Ectodermal cell (in vitro differentiated cells): ENCODE data around the gene ABTB1.

Experiments
- H3K27ac ChIP-seq: 2 replicates; pipeline ENCODE4 v1.7.0; 2013; ENCODE audit warnings: mild to moderate bottlenecking, low read depth, low read length; ENCODE audit not compliant: insufficient read depth, poor library complexity, severe bottlenecking
- H3K27me3 ChIP-seq: 2 replicates; pipeline ENCODE4 v1.7.0; 2013; ENCODE audit warnings: mild to moderate bottlenecking, low read length; ENCODE audit not compliant: insufficient read depth, control insufficient read depth, poor library complexity, severe bottlenecking
- H3K36me3 ChIP-seq: one replicate; pipeline ENCODE4 v1.7.0; 2013; ENCODE audit warnings: low read length; ENCODE audit not compliant: control insufficient read depth, insufficient read depth
- H3K4me1 ChIP-seq: one replicate; pipeline ENCODE4 v1.7.0; 2013; ENCODE audit warnings: low read length; ENCODE audit not compliant: control insufficient read depth, insufficient read depth
- H3K4me3 ChIP-seq: 2 replicates; pipeline ENCODE4 v1.7.0; 2013; ENCODE audit warnings: low read depth, low read length, control low read depth; ENCODE audit not compliant: insufficient read depth
- H3K9me3 ChIP-seq: 2 replicates; pipeline ENCODE4 v1.7.0; 2013; ENCODE audit warnings: mild to moderate bottlenecking, low read length, moderate library complexity; ENCODE audit not compliant: control insufficient read depth
- WGBS, 2 experiments: methylation state at CpG; one replicate each; pipeline ENCODE4 v1.1.7; 2013; ENCODE audit warnings: missing lambda C conversion rate in 2 of 2; 5-methylcytosine and 5-hydroxymethylcytosine counted together

ABTB1 gene

GRCh38 chr3:127693336-127693843 lies 20.6 kb downstream of the ABTB1 start:
- Histone ChIP-seq H3K4me3 (no peak overlapping the region), H3K27me3 (no peaks in the 10 kb centered on the region), H3K4me1 (peaks cover 23% of the 10 kb centered on the region), H3K36me3 (no peaks in the 10 kb centered on the region), H3K27ac (no peak overlapping the region), H3K9me3 (no peaks in the 10 kb centered on the region)
- WGBS, 2 experiments, result 88 to 91% methylated on average over 7 of the region's 7 CpGs

GRCh38 chr3:127694467-127695215 lies 21.9 kb downstream of the ABTB1 start:
- Histone ChIP-seq H3K27me3 (no peaks in the 10 kb centered on the region), H3K27ac (no peak overlapping the region), H3K4me3 (no peak overlapping the region), H3K9me3 (no peaks in the 10 kb centered on the region), H3K36me3 (no peaks in the 10 kb centered on the region), H3K4me1 (peaks cover 10% of the 10 kb centered on the region)
- 79 to 82% methylated on average over 17 of the region's 17 CpGs for WGBS, 2 experiments

- Histone ChIP-seq H3K27ac (no peak overlapping the region), H3K4me1 (no peaks in the 10 kb centered on the region), H3K9me3 (no peaks in the 10 kb centered on the region), H3K27me3 (no peaks in the 10 kb centered on the region), H3K4me3 (no peak overlapping the region), H3K36me3 (no peaks in the 10 kb centered on the region)
- 67 to 68% methylated on average over 16 of the region's 16 CpGs for WGBS, 2 experiments
These were observed 24.9 kb downstream of the ABTB1 start for GRCh38 chr3:127697551-127698240.

- Histone ChIP-seq H3K27ac (no peak overlapping the region), H3K4me3 (no peak overlapping the region), H3K27me3 (no peaks in the 10 kb centered on the region), H3K36me3 (no peaks in the 10 kb centered on the region), H3K9me3 (no peaks in the 10 kb centered on the region), H3K4me1 (no peaks in the 10 kb centered on the region)
- 91 to 97% methylated on average over 3 of the region's 3 CpGs for WGBS, 2 experiments
These were observed 25.5 kb downstream of the ABTB1 start for GRCh38 chr3:127698286-127698685.

GRCh38 chr3:127698691-127699415 lies 26.1 kb downstream of the ABTB1 start:
- Histone ChIP-seq H3K4me3 (no peak overlapping the region), H3K9me3 (no peaks in the 10 kb centered on the region), H3K36me3 (no peaks in the 10 kb centered on the region), H3K27me3 (no peaks in the 10 kb centered on the region), H3K27ac (no peak overlapping the region), H3K4me1 (no peaks in the 10 kb centered on the region)
- WGBS, 2 experiments, result 82% methylated on average over 5 to 6 of the region's 6 CpGs

- Histone ChIP-seq H3K27me3 (no peaks in the 10 kb centered on the region), H3K4me3 (no peak overlapping the region), H3K27ac (no peak overlapping the region), H3K9me3 (no peaks in the 10 kb centered on the region), H3K36me3 (no peaks in the 10 kb centered on the region), H3K4me1 (no peaks in the 10 kb centered on the region)
- WGBS, 2 experiments, result 91% methylated on average over 7 to 9 of the region's 9 CpGs
These were observed 26.9 kb downstream of the ABTB1 start for GRCh38 chr3:127699416-127700300.

- no peaks in the 10 kb centered on the region for H3K9me3 ChIP-seq
- H3K36me3 ChIP-seq, result no peaks in the 10 kb centered on the region
- no peaks in the 10 kb centered on the region for H3K27me3 ChIP-seq
- H3K4me1 ChIP-seq, result no peaks in the 10 kb centered on the region
- WGBS, 2 experiments, result 72 to 75% methylated on average over 5 of the region's 5 CpGs
- H3K4me3 ChIP-seq, result no peak overlapping the region
- no peak overlapping the region for H3K27ac ChIP-seq
These were observed 27.7 kb downstream of the ABTB1 start for GRCh38 chr3:127700406-127700805.

- no peaks in the 10 kb centered on the region for H3K4me1 ChIP-seq
- no peak overlapping the region for H3K27ac ChIP-seq
- H3K27me3 ChIP-seq, result no peaks in the 10 kb centered on the region
- H3K36me3 ChIP-seq, result no peaks in the 10 kb centered on the region
- H3K4me3 ChIP-seq, result no peak overlapping the region
- WGBS, 2 experiments, result 86 to 88% methylated on average over 11 of the region's 11 CpGs
- H3K9me3 ChIP-seq, result no peaks in the 10 kb centered on the region
These were observed 28.6 kb downstream of the ABTB1 start for GRCh38 chr3:127701280-127701911.

GRCh38 chr3:127702151-127702578 lies 29.4 kb downstream of the ABTB1 start:
- Histone ChIP-seq H3K4me1 (no peaks in the 10 kb centered on the region), H3K27ac (no peak overlapping the region), H3K36me3 (no peaks in the 10 kb centered on the region), H3K27me3 (no peaks in the 10 kb centered on the region), H3K4me3 (no peak overlapping the region), H3K9me3 (no peaks in the 10 kb centered on the region)
- WGBS, 2 experiments, result 88 to 89% methylated on average over 4 of the region's 4 CpGs
